HEK293 (cell line): ENCODE results near the gene OVOL3.

Source experiments
- ATF2 ChIP-seq: fragments of 450-650 bp; formaldehyde crosslinking; IDR thresholded peaks from 2 replicates; pipeline ENCODE4 v1.5.1; 2016; ENCODE audit warnings: missing biosample characterization, missing genetic modification characterization, low read depth
- CTCF ChIP-seq: fragments of 450-650 bp; formaldehyde crosslinking; IDR thresholded peaks from 2 replicates; pipeline ENCODE4 v1.5.1; 2016; ENCODE audit warnings: missing biosample characterization, missing genetic modification characterization
- HOXA7 ChIP-seq: sonication (generic); formaldehyde crosslinking; IDR thresholded peaks from 2 replicates; pipeline ENCODE4 v1.8.1; 2022; ENCODE audit warnings: missing genetic modification reagents, borderline replicate concordance
- PRDM4 ChIP-seq: fragments of 450-650 bp; formaldehyde crosslinking; IDR thresholded peaks from 2 replicates; pipeline ENCODE4 v1.5.1; 2017; ENCODE audit warnings: missing biosample characterization, missing genetic modification characterization
- RBAK ChIP-seq: fragments of 450-650 bp; formaldehyde crosslinking; IDR thresholded peaks from 2 replicates; pipeline ENCODE4 v1.5.1; 2016; ENCODE audit warnings: missing biosample characterization, missing genetic modification characterization
- ZBTB26 ChIP-seq: fragments of 450-650 bp; formaldehyde crosslinking; optimal IDR thresholded peaks from 2 replicates; pipeline ENCODE3; 2016; ENCODE audit warnings: missing biosample characterization, mild to moderate bottlenecking, missing genetic modification characterization
- ZFP37 ChIP-seq: fragments of 450-650 bp; formaldehyde crosslinking; IDR thresholded peaks from 2 replicates; pipeline ENCODE4 v1.5.1; 2016; ENCODE audit warnings: missing biosample characterization, missing genetic modification characterization

- TF ChIP-seq ATF2 (tag by site-specific recombination) (no peak), ZBTB26 (tag by site-specific recombination) (no peak), PRDM4 (no peak), CTCF (no peak), HOXA7 (CRISPR knock-in tag) (no peak), ZFP37 (tag by site-specific recombination) (no peak), RBAK (no peak)
These were observed 28.0 kb upstream of the OVOL3 start for GRCh38 chr19:36082916-36083315.
